Measurements from ENCODE around the gene CHRDL1.

Gene CHRDL1

GRCh38 chrX:110743679-110744340, 51.8 kb downstream of the CHRDL1 start:
- DNase-seq (ENCODE audit: low spot score): no peak

- no peak for DNase-seq (ENCODE audit: low spot score)
Measured at GRCh38 chrX:110741213-110741796, 54.3 kb downstream of the CHRDL1 start.

GRCh38 chrX:110734894-110735541, 60.6 kb downstream of the CHRDL1 start:
- no peak for DNase-seq (ENCODE audit: low spot score)

DNA sequence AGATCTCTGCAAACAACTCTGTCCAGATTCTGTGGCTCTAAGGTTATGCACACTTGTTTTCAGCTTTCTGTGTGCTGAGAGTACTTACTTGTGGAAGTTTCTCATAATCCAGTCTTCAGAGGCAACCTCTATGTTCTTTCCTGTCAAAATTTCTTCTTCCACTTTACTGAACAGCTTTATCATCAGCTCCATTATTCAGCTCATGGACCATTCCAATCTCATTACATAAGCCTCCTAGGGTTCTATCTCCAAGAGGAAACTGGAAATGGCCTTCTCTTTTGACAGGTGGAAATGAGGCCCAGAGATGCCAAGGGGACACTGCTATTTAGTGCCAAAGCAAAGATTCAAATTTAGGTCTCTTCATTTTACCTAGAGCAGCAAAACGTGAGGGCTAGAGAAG, 61.3 kb downstream of the CHRDL1 start:
- no peak for DNase-seq (ENCODE audit: low spot score)

DNA sequence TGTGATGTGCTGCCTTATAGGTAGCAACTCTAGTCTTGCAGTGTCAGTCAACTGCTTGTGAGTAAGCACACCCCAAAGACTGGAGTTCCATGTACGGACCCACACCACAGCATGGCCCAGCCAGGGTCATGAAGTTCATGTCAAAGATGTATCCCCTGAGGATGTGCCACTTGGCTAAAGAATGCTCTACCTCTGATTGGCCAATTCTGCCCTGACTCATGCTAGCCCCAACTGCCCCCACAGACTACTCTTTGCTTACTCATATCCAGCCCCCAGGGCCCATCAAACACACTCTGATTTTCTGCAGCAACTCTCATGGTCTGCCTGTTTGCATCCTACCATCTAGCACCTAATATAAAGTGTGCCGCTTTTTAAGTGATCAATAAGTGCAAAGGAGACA, 62.5 kb downstream of the CHRDL1 start:
- no peak for DNase-seq (ENCODE audit: low spot score)

DNA sequence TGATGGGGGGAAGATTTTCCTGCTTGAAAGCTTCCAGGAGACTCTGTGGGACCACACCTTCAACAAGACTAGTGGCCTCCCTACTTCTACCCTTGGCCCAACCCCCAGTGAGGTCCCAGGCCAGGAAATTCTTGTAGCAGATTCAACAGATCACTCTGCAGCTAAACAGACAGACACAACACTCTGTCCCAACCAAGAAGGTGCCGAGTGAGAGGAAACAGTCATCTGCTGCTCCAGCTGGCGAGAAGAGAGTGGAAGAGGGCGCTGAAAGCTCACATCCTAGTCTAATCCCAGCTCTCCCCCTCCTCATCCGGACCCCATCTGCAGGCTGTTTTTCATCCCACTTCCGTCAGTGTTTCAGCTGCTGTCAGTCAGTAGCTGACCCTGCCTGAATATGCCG, 63.4 kb downstream of the CHRDL1 start:
- DNase-seq (ENCODE audit: low spot score): no peak

- no peak for DNase-seq (ENCODE audit: low spot score)
Measured at GRCh38 chrX:110723844-110724243, 71.8 kb downstream of the CHRDL1 start.

- DNase-seq (ENCODE audit: low spot score): no peak
Measured at GRCh38 chrX:110722135-110722534, 73.5 kb downstream of the CHRDL1 start.

GRCh38 chrX:110713666-110714065, 82.0 kb downstream of the CHRDL1 start:
- no peak for DNase-seq (ENCODE audit: low spot score)

GRCh38 chrX:110706446-110706845, 89.2 kb downstream of the CHRDL1 start:
- DNase-seq (ENCODE audit: low spot score): no peak

DNA sequence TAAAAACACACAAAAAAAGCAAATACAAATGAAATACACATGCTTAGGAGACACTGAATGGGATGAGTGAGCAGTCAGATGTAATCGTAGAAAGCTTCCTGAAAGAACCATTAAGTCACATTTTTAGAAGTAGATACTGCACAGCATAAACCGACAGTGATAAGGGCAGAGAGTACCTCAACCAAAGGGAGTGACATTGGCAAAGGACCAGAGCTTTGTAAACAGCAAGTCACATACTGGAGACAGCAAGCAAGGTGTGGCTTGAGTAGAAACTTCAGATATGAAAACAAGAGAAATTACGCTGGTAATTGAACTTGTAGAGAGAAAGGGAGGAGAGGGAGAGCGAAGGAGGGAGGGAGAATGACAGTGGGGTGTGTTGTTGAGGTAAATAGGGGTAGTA, 92.0 kb downstream of the CHRDL1 start:
- DNase-seq (ENCODE audit: low spot score): no peak

- no peak for DNase-seq (ENCODE audit: low spot score)
Measured at GRCh38 chrX:110699109-110699508, 96.5 kb downstream of the CHRDL1 start.

DNA sequence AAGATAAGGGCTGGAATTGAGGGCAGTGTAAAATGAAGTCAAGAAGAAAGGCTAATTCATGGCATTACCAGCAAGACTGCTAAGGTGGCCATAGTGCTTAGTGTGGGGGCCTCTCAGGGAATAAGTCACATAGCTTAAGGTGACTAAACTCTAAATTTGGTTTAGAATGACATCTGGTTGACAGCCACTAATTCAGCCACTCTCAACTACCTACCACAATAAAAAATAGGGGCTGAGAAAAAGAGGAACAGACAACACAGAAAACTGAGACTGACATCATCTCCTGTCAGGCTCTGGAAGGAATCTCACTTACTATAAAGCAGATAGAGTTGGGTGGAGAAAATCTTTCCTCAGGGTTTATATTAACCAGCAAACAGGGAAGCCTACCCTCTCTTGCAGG, 96.9 kb downstream of the CHRDL1 start:
- no peak for DNase-seq (ENCODE audit: low spot score)

- DNase-seq (ENCODE audit: low spot score): no peak
Measured at GRCh38 chrX:110692866-110693265, 102.8 kb downstream of the CHRDL1 start.

DNA sequence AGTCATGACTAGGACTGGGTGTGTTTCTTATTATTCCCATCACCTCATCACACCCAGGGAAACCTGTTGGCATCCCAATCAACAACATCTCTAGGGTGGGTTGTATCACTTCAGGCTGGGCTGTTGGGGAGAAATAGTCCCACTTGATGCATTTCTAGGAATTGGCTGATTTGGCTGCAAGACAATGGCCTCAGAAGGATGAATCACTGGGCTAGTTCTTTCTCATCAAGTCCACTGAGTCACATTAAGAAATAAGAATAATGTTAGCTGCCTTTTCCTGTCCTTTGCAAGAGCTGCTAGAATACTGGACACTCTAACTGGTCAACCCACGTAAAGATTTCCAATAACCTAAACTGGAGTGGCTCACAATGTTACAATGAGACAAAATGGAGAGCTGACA, 104.2 kb downstream of the CHRDL1 start:
- DNase-seq (ENCODE audit: low spot score): no peak

- DNase-seq (ENCODE audit: low spot score): no peak
Measured at GRCh38 chrX:110684653-110685052, 111.0 kb downstream of the CHRDL1 start.

GRCh38 chrX:110683925-110684324, 111.7 kb downstream of the CHRDL1 start:
- no peak for DNase-seq (ENCODE audit: low spot score)

DNA sequence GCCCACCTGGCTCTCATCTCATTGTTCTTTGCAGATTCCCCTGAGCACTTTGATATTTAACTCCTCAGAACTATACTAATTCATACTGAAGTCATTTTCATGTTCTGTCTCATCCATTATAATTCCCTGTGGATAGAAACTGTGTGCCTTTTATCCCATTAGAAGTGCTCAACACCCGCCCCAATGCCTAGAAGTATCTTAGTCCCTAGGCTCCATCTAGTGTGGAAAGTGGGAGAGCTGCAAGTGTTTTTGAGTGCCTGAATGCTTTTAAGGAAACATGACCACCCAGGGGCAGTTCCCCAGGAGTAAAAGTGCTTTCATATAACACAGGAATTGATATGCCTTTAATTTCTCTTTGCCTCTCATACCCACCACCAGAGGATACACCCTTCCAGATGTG, 117.0 kb downstream of the CHRDL1 start:
- DNase-seq (ENCODE audit: low spot score): no peak

DNA sequence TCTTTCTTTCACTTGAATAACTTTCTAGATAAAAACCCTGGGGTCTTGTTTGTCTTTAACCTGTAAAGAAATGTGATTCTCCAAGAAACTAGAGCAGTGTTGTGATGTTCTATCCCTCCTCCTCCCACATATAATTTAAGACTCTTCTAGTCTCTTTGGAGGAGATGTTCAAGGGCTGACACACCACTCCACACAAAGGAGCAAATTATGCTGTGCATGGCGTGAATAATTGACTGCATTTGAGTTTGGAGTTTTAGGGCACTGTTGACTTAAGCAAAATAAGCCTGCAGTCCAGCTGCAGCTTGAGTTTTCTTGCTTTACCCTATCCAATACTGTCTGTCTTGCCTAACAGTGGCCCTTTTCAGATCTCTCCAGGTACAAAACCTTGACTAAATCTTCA, 119.7 kb downstream of the CHRDL1 start:
- no peak for DNase-seq (ENCODE audit: low spot score)

- no peak for DNase-seq (ENCODE audit: low spot score)
Measured at GRCh38 chrX:110671068-110671803, 124.4 kb downstream of the CHRDL1 start.

DNA sequence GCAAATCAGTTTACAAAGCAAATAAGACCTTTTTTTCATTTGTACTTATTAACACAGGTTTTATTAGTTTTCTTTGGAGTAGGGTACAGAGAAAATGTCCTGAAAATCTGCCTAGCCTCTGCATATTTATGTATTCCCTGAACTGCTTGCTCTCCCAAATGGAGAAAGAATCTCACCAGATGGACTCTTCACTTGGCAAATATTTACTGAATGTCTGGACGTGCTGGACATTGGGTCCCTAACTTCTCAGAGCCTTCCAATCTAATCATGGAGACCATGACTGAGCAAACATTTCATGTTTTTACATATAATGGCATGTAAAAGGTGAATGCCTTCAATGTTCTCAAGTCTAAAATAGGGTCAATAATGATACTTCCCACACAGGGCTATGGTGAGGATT, 126.0 kb downstream of the CHRDL1 start:
- no peak for DNase-seq (ENCODE audit: low spot score)

DNA sequence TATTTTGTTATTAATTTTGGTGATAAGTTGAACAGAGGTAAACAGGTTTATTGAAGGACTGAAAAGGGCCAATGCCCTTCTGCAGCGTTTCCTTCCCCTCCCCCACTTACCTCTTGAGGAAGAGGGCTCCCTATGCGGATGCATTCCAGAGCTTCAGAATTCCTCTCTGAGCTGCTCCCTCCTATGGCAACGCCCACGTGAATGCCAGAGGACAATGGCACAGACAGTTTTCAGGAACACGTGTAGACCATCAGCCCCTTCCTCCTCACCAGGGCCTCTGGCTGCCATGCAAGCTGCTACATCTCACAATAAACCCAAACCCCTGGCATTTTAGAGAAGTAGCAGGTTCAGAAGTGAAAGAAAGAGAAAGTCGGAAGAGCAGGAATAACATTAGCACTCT, 127.9 kb downstream of the CHRDL1 start:
- DNase-seq (ENCODE audit: low spot score): no peak

All from germinal center (tissue), 1 donor.